T follicular helper cell (primary cell): ENCODE results near the gene SRRM2.

Source experiments
- DNase-seq: peaks from one replicate; pipeline ENCODE4 v3.0.0-alpha.2; 2020; ENCODE audit warnings: low read depth

The SRRM2 gene

GRCh38 chr16:2739625-2740430 lies 12.6 kb upstream of the SRRM2 start:
- no peak for DNase-seq

- no peak for DNase-seq
Observed at GRCh38 chr16:2740476-2740875, 12.0 kb upstream of the SRRM2 start.

GRCh38 chr16:2741168-2741567 lies 11.3 kb upstream of the SRRM2 start:
- no peak for DNase-seq

- no peak for DNase-seq
Observed at GRCh38 chr16:2742323-2743006, 10.0 kb upstream of the SRRM2 start.

GRCh38 chr16:2743007-2743810 lies 9.2 kb upstream of the SRRM2 start:
- DNase-seq = no peak

- DNase-seq = no peak
Observed at GRCh38 chr16:2744711-2745110, 7.7 kb upstream of the SRRM2 start.

GRCh38 chr16:2745116-2745890 lies 7.1 kb upstream of the SRRM2 start:
- no peak for DNase-seq

GRCh38 chr16:2745961-2746360 lies 6.5 kb upstream of the SRRM2 start:
- DNase-seq = no peak

GRCh38 chr16:2748757-2749455 lies 3.5 kb upstream of the SRRM2 start:
- no peak for DNase-seq

- DNase-seq = no peak
Observed at GRCh38 chr16:2749476-2749875, 3.0 kb upstream of the SRRM2 start.

GRCh38 chr16:2749936-2750335 lies 2.5 kb upstream of the SRRM2 start:
- DNase-seq = no peak

- DNase-seq = no peak
Observed at GRCh38 chr16:2751577-2752034, 832 bp upstream of the SRRM2 start.

- DNase-seq = peak; percentile 49
Observed at GRCh38 chr16:2752850-2753732, 653 bp downstream of the SRRM2 start.

- DNase-seq = no peak
Observed at GRCh38 chr16:2753733-2754020, 1.2 kb downstream of the SRRM2 start.

GRCh38 chr16:2755158-2755557 lies 2.7 kb downstream of the SRRM2 start:
- DNase-seq = no peak

- no peak for DNase-seq
Observed at GRCh38 chr16:2756288-2757015, 4.0 kb downstream of the SRRM2 start.

- no peak for DNase-seq
Observed at GRCh38 chr16:2757344-2757743, 4.9 kb downstream of the SRRM2 start.

GRCh38 chr16:2761472-2761871 lies 9.0 kb downstream of the SRRM2 start:
- DNase-seq = no peak

- no peak for DNase-seq
Observed at GRCh38 chr16:2761886-2762583, 9.6 kb downstream of the SRRM2 start.
